HEK293 (cell line): ENCODE data around the gene SERPINI1.

ENCODE experiments used
- CTCF ChIA-PET: fragments of 350-600 bp; formaldehyde crosslinking; extraction: SDS; loops from one replicate; lab custom pipeline; 2021; ENCODE audit warnings: antibody characterized with exemption; lab: Yijun Ruan, JAX
- POLR2A ChIA-PET: fragments of 300-600 bp; formaldehyde crosslinking; extraction: SDS; loops from one replicate; lab custom pipeline; 2020; ENCODE audit warnings: antibody characterized with exemption, inconsistent platforms; lab: Yijun Ruan, JAX
- H3K27ac ChIP-seq: fragments of 200-500 bp; sonication (Bioruptor generic); 2 replicates; pipeline ENCODE4 v1.5.1; 2014; ENCODE audit warnings: low read depth, low read length, control low read depth, inconsistent platforms; ENCODE audit errors: extremely low read depth
- H3K36me3 ChIP-seq, 2 experiments: fragments of 200-500 bp in 1 of 2; sonication (Bioruptor generic) in 1 of 2; 1 replicate in 1 of 2; 2 replicates in 1 of 2; pipeline ENCODE4 v1.5.1; 2014 to 2017; ENCODE audit warnings: inconsistent platforms in 2 of 2, low read length in 2 of 2; ENCODE audit not compliant: control insufficient read depth in 2 of 2, insufficient read depth in 1 of 2
- H3K4me1 ChIP-seq: fragments of 200-500 bp; sonication (Bioruptor generic); 2 replicates; pipeline ENCODE4 v1.5.1; 2014; ENCODE audit warnings: mild to moderate bottlenecking, low read length, inconsistent platforms; ENCODE audit not compliant: control insufficient read depth, insufficient read depth
- H3K4me3 ChIP-seq: 2 replicates; pipeline ENCODE4 v1.5.1; 2011; ENCODE audit warnings: low read depth, mild to moderate bottlenecking, control low read depth, low read length, moderate library complexity
- H3K9me3 ChIP-seq: fragments of 200-500 bp; sonication (Bioruptor generic); 2 replicates; pipeline ENCODE4 v1.5.1; 2014; ENCODE audit warnings: low read depth, low read length, inconsistent platforms; ENCODE audit not compliant: control insufficient read depth, insufficient read depth
- EGR2 ChIP-seq: fragments of 450-650 bp; formaldehyde crosslinking; IDR thresholded peaks from 2 replicates; pipeline ENCODE4 v1.5.1; 2016; ENCODE audit warnings: low read depth, missing biosample characterization, missing genetic modification characterization
- ELK4 ChIP-seq: IDR thresholded peaks from 2 replicates; pipeline ENCODE4 v1.6.1; 2011; ENCODE audit warnings: mild to moderate bottlenecking, low read depth, low read length, borderline replicate concordance
- GLI4 ChIP-seq: fragments of 450-650 bp; formaldehyde crosslinking; IDR thresholded peaks from 2 replicates; pipeline ENCODE4 v1.5.1; 2016; ENCODE audit warnings: missing biosample characterization, missing genetic modification characterization
- HOXC10 ChIP-seq: sonication (generic); formaldehyde crosslinking; IDR thresholded peaks from 2 replicates; pipeline ENCODE4 v1.8.1; 2023; ENCODE audit warnings: mild to moderate bottlenecking, missing genetic modification reagents
- IKZF3 ChIP-seq: fragments of 450-650 bp; IDR thresholded peaks from 2 replicates; pipeline ENCODE4 v1.5.0; 2018; ENCODE audit warnings: missing biosample characterization, mild to moderate bottlenecking, missing genetic modification characterization, moderate library complexity
- KLF10 ChIP-seq: fragments of 450-650 bp; IDR thresholded peaks from 2 replicates; pipeline ENCODE4 v1.5.1; 2018; ENCODE audit warnings: missing biosample characterization, mild to moderate bottlenecking, missing genetic modification characterization
- PRDM1 ChIP-seq: fragments of 450-650 bp; formaldehyde crosslinking; IDR thresholded peaks from 2 replicates; pipeline ENCODE4; 2016; ENCODE audit warnings: missing biosample characterization, missing genetic modification characterization
- SP7 ChIP-seq: fragments of 450-650 bp; formaldehyde crosslinking; IDR thresholded peaks from 2 replicates; pipeline ENCODE4 v1.5.1; 2016; ENCODE audit warnings: missing biosample characterization, missing genetic modification characterization
- ZBTB20 ChIP-seq: fragments of 450-650 bp; formaldehyde crosslinking; IDR thresholded peaks from 2 replicates; pipeline ENCODE4 v1.5.1; 2016; ENCODE audit warnings: missing biosample characterization, missing genetic modification characterization
- ZFHX2 ChIP-seq: fragments of 450-650 bp; formaldehyde crosslinking; conservative IDR thresholded peaks from 2 replicates; pipeline ENCODE4 v1.5.1; 2016; ENCODE audit warnings: missing biosample characterization, missing genetic modification characterization
- ZFP37 ChIP-seq: fragments of 450-650 bp; formaldehyde crosslinking; IDR thresholded peaks from 2 replicates; pipeline ENCODE4 v1.5.1; 2016; ENCODE audit warnings: missing biosample characterization, missing genetic modification characterization
- ZNF121 ChIP-seq: fragments of 450-650 bp; formaldehyde crosslinking; IDR thresholded peaks from 2 replicates; pipeline ENCODE4 v1.5.1; 2016; ENCODE audit warnings: missing biosample characterization, missing genetic modification characterization
- ZNF140 ChIP-seq: fragments of 450-650 bp; formaldehyde crosslinking; IDR thresholded peaks from 2 replicates; pipeline ENCODE4 v1.5.1; 2016; ENCODE audit warnings: missing biosample characterization, missing genetic modification characterization
- ZNF146 ChIP-seq: fragments of 450-650 bp; formaldehyde crosslinking; IDR thresholded peaks from 2 replicates; pipeline ENCODE4 v1.5.1; 2016; ENCODE audit warnings: missing biosample characterization, missing genetic modification characterization
- ZNF18 ChIP-seq: fragments of 450-650 bp; formaldehyde crosslinking; IDR thresholded peaks from 2 replicates; pipeline ENCODE4 v1.5.1; 2016; ENCODE audit warnings: missing biosample characterization, missing genetic modification characterization
- ZNF280D ChIP-seq: fragments of 450-650 bp; formaldehyde crosslinking; IDR thresholded peaks from 2 replicates; pipeline ENCODE4 v1.5.1; 2016; ENCODE audit warnings: missing biosample characterization, missing genetic modification characterization
- ZNF302 ChIP-seq: fragments of 450-650 bp; formaldehyde crosslinking; IDR thresholded peaks from 2 replicates; pipeline ENCODE4 v1.5.1; 2016; ENCODE audit warnings: missing biosample characterization, missing genetic modification characterization, low read depth
- ZNF335 ChIP-seq: fragments of 450-650 bp; formaldehyde crosslinking; conservative IDR thresholded peaks from 2 replicates; pipeline ENCODE4 v1.5.1; 2016; ENCODE audit warnings: missing biosample characterization, missing genetic modification characterization
- ZNF366 ChIP-seq: fragments of 450-650 bp; formaldehyde crosslinking; conservative IDR thresholded peaks from 2 replicates; pipeline ENCODE4 v1.5.1; 2016; ENCODE audit warnings: missing biosample characterization, missing genetic modification characterization
- ZNF398 ChIP-seq: fragments of 450-650 bp; formaldehyde crosslinking; IDR thresholded peaks from 2 replicates; pipeline ENCODE4 v1.5.1; 2017; ENCODE audit warnings: missing biosample characterization, missing genetic modification characterization
- ZNF561 ChIP-seq: fragments of 450-650 bp; IDR thresholded peaks from 2 replicates; pipeline ENCODE4 v1.5.1; 2018; ENCODE audit warnings: missing biosample characterization, missing genetic modification characterization, borderline replicate concordance
- ZNF585B ChIP-seq: fragments of 450-650 bp; formaldehyde crosslinking; IDR thresholded peaks from 2 replicates; pipeline ENCODE4 v1.5.1; 2016; ENCODE audit warnings: missing biosample characterization, missing genetic modification characterization
- ZNF629 ChIP-seq: fragments of 450-650 bp; formaldehyde crosslinking; IDR thresholded peaks from 2 replicates; pipeline ENCODE4 v1.5.1; 2017; ENCODE audit warnings: missing biosample characterization, missing genetic modification characterization
- ZNF654 ChIP-seq: fragments of 450-650 bp; formaldehyde crosslinking; IDR thresholded peaks from 2 replicates; pipeline ENCODE4 v1.5.1; 2016; ENCODE audit warnings: low read depth, missing biosample characterization, missing genetic modification characterization
- ZNF692 ChIP-seq: fragments of 450-650 bp; formaldehyde crosslinking; IDR thresholded peaks from 2 replicates; pipeline ENCODE4 v1.5.1; 2016; ENCODE audit warnings: missing biosample characterization, missing genetic modification characterization
- ZNF830 ChIP-seq: fragments of 450-650 bp; IDR thresholded peaks from 2 replicates; pipeline ENCODE4 v1.5.0; 2018; ENCODE audit warnings: missing biosample characterization, missing genetic modification characterization, low read depth, mild to moderate bottlenecking, moderate library complexity

The SERPINI1 gene

GRCh38 chr3:167734498-167735232 is 856 bp upstream of the SERPINI1 start, which contains the start of gene PDCD10 (continued):
- TF ChIP-seq ELK4 (no peak), PRDM1 (tag by site-specific recombination) (no peak), ZNF692 (tag by site-specific recombination) (0 out of 2 replicates have a peak, but pooled peaks have one; percentile 25), ZBTB20 (tag by site-specific recombination) (peak; percentile 80), ZNF335 (peak; percentile 95), SP7 (peak; percentile 45; the same call in 1 of the 2 replicates), ZNF629 (peak; percentile 53; the same call in 1 of the 2 replicates), ZNF146 (tag by site-specific recombination) (no peak), ZNF366 (tag by site-specific recombination) (peak; percentile 93), HOXC10 (no peak), ZFHX2 (tag by site-specific recombination) (peak; percentile 67), GLI4 (tag by site-specific recombination) (0 out of 2 replicates have a peak, but pooled peaks have one; percentile 66), EGR2 (tag by site-specific recombination) (peak; percentile 48; the same call in 1 of the 2 replicates), KLF10 (peak; percentile 90), ZNF140 (tag by site-specific recombination) (no peak), ZFP37 (tag by site-specific recombination) (0 out of 2 replicates have a peak, but pooled peaks have one; percentile 66), ZNF654 (tag by site-specific recombination) (no peak), ZNF121 (tag by site-specific recombination) (no peak), ZNF18 (tag by site-specific recombination) (peak; percentile 91), ZNF398 (tag by site-specific recombination) (peak; percentile 62), ZNF302 (no peak)

- POLR2A ChIA-PET, result interaction anchor here (1.2 to 1.5 kb wide), 3 partner anchors 10 to 18 kb away, joined by 3 to 4 read pairs (median 4); no protein-coding TSS in a partner anchor
- CTCF ChIA-PET, result interaction anchor here (0.7 to 1.2 kb wide), 3 partner anchors 146 to 365 kb away, joined by 4 to 5 read pairs (median 4); no protein-coding TSS in a partner anchor
- no peaks in the 10 kb centered on the region; the same call in 1 of the 2 replicates for H3K4me1 ChIP-seq
- TF ChIP-seq ZNF280D (no peak), ZNF830 (no peak), IKZF3 (peak; percentile 51), ZNF585B (tag by site-specific recombination) (no peak), ZNF561 (no peak)
Measured at GRCh38 chr3:167736264-167736787, 805 bp downstream of the SERPINI1 start.

More at GRCh38 chr3:167736264-167736787, 805 bp downstream of the SERPINI1 start:
- Histone ChIP-seq H3K9me3 (no peaks in the 10 kb centered on the region), H3K27ac (no peak overlapping the region), H3K36me3 (no peaks in the 10 kb centered on the region), H3K4me3 (peak overlapping the region; percentile 95)
